ENCODE results near the gene HNRNPLL.
"Not testable (repeated sequence)": the region's sequence is repeated elsewhere in the genome, so short reads cannot be mapped to it uniquely, and the experiment has no call there.

The HNRNPLL gene

DNA sequence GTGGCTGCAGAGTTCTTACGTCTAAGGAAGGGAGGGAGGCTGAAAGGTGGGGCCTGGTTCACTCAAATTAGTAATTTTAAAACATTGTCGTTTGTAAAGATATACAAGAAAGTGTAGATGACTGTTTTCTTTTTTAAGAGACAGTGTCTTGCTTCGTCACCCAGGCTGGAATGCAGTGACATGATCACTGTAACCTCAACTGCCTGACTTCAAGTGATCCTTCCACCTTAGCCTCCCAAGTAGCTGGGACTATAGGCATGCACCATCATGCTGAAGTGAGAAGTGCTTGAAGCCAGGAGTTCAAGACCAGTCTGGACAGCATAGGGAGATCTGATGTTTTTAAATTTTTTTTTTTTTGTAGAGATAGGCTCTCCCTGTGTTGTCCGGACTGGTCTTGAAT, 52.9 kb downstream of the HNRNPLL start:
- TF ChIP-seq, protein P1, sequence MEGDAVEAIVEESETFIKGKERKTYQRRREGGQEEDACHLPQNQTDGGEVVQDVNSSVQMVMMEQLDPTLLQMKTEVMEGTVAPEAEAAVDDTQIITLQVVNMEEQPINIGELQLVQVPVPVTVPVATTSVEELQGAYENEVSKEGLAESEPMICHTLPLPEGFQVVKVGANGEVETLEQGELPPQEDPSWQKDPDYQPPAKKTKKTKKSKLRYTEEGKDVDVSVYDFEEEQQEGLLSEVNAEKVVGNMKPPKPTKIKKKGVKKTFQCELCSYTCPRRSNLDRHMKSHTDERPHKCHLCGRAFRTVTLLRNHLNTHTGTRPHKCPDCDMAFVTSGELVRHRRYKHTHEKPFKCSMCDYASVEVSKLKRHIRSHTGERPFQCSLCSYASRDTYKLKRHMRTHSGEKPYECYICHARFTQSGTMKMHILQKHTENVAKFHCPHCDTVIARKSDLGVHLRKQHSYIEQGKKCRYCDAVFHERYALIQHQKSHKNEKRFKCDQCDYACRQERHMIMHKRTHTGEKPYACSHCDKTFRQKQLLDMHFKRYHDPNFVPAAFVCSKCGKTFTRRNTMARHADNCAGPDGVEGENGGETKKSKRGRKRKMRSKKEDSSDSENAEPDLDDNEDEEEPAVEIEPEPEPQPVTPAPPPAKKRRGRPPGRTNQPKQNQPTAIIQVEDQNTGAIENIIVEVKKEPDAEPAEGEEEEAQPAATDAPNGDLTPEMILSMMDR (IDR thresholded peaks at IDR 0.05): no peak
- TF ChIP-seq ZFX (IDR thresholded peaks at IDR 0.05; ENCODE audit: borderline replicate concordance): no peak
- no peak overlapping the region for H3K27ac ChIP-seq

DNA sequence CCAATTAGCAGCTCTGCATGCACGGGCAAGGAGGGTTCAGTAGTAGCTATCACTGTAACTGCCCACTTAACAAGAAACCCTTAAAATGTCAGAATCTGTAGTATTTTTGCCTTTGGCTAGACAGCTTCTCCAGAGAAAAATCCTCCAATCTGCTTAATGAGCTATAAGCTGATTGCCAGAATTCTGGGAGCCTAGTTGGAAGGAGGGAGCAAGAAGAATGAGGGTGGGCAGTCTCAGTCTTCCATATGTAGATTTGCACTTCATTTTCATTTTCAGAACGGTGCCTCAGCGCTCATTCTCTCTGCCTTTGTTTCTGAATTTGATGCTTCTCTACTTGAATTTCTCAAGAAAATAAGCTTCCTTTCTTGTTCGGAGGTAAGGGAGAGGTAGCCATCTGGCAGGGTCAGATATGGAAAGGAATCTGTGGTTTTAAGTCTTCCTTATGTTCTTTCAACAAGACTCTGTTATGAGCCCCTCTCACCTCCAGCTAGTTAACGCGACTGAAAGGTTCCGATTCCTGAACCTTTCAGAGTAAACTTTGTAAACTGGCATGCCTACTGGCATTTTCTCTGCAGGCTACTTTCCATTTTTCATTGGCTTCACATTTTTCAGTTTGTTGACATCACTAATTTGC, 53.5 kb downstream of the HNRNPLL start:
- H3K27ac ChIP-seq: no peak overlapping the region

DNA sequence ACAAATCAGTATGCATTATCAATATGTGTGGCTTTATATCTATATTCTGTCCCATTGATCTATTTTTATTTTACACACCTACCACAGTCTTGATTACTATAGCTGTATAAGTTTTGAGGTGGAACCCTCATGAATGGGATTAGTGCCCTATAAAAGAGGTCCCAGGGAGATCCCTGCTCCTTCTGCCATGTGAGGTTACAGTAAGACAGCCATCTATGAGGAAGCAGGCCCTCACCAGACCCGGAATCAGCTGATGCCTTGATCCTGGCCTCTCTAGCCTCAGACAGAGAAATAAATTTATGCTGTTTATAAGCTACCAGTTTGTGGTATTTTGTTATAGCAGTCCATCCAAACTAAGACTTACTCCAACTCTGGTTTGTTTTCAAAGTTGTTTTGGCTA, 54.9 kb downstream of the HNRNPLL start:
- no peak for TF ChIP-seq ZFX (IDR thresholded peaks at IDR 0.05; ENCODE audit: borderline replicate concordance)
- TF ChIP-seq, protein P1 (IDR thresholded peaks at IDR 0.05): no peak
- no peak overlapping the region for H3K27ac ChIP-seq

More for the DNA sequence above, 53.5 kb downstream of the HNRNPLL start:
- TF ChIP-seq ZFX (IDR thresholded peaks at IDR 0.05; ENCODE audit: borderline replicate concordance): no peak
- TF ChIP-seq, protein P1 (IDR thresholded peaks at IDR 0.05): no peak

DNA sequence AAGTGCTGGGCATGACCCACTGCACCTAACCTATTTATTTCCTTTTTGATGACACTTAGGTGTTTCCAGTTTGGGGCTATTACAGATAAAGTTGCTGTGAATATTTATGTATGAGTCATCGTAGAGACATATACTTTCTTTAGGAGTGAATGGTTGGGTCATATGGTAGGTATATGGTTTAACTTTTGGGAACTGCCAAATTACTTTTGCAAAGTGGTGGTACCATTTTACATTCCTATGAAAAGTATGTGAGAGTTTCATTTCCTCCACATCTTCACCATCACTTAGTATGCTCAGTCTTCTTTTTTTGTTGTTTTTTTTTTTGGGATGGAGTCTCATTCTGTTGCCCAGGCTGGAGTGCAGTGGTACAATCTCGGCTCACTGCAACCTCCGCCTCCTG, 56.1 kb downstream of the HNRNPLL start:
- TF ChIP-seq, protein P1 (IDR thresholded peaks at IDR 0.05): no peak
- TF ChIP-seq ZFX (IDR thresholded peaks at IDR 0.05; ENCODE audit: borderline replicate concordance): no peak
- no peak overlapping the region for H3K27ac ChIP-seq

DNA sequence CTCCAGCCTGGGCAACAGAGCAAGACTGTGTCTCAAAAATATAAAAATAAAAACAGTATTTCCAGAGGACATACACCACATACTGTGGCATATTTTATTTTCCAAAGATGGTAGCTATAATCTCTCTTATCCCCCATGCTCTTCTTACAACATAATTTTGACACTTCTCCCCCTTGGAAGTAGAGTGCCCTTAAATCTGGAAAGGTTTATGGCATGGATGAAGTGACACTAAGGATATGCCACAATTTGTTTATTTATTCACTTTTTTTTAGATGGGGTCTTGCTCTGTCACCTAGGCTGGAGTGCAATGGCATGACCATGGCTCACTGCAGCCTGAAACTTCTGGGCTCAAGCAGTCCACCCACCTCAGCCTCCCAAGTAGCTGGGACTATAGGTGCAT, 56.7 kb downstream of the HNRNPLL start:
- H3K27ac ChIP-seq: no peak overlapping the region
- TF ChIP-seq, protein P1 (IDR thresholded peaks at IDR 0.05): no peak
- no peak for TF ChIP-seq ZFX (IDR thresholded peaks at IDR 0.05; ENCODE audit: borderline replicate concordance)

DNA sequence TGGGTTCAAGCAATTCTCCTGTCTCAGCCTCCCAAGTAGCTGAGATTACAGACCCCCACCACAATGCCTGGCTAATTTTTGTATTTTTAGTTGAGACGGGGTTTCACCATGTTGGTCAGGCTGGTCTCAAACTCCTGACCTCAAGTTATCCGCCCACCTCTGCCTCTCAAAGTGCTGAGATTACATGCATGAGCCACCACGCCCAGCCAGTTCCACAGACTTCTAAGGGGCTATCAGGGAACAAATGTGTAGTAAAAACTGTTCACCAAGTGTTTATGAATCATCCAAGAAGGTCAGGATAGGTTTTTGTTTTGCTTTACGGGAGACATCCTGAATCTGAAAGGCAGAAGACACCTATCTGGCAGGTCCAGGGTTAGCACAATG, 60.5 kb downstream of the HNRNPLL start:
- not testable (repeated sequence) for H3K27ac ChIP-seq

DNA sequence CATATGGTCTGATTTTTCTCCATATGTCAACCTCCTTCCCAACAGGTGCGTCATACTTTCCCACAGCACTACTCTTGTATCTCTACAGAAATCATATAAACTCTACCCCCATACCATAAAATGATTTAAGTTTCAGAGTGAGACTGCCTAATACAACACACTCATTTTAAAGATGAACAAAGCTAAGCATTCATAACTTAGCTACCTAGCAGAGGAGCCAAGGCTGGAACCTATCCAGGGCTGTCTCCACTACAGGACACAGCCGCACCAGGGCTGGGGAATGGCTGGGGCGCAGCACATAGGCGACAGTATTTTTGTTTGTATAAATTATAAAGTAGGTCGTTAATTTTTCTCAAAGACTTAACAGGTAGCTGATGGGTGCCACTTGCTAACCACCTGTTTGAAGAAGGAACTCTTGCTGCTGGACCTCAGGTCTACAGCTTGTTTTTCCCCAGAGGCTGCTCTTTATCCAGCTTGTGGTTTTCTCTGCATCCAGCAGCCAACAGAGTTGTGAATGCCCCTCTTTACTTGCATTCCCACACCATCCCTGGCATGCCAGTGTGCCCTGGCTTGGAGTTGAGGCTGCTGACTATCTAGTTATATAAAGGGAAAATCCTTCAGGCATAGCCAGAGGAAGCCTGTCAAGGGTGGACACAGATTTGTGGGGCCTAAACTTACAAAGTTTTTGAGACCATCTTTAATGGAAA, 62.0 kb downstream of the HNRNPLL start:
- H3K27ac ChIP-seq: no peak overlapping the region
- TF ChIP-seq ZFX (IDR thresholded peaks at IDR 0.05; ENCODE audit: borderline replicate concordance): no peak
- TF ChIP-seq, protein P1 (IDR thresholded peaks at IDR 0.05): no peak
